GM19239 (cell line): ENCODE results near the gene FAM53B.
A peak's percentile ranks its signal among the peaks of the same experiment; 100 is the strongest.

ENCODE experiments used
- DNase-seq: peaks from one replicate; pipeline ENCODE4 v3.0.0; 2011; ENCODE audit warnings: low spot score; ENCODE audit not compliant: insufficient read length
- FAIRE-seq: peaks from 2 replicates; lab custom pipeline; 2011; peaks lifted over from hg19 to GRCh38; lab: Jason Lieb, UNC

Gene FAM53B

DNA sequence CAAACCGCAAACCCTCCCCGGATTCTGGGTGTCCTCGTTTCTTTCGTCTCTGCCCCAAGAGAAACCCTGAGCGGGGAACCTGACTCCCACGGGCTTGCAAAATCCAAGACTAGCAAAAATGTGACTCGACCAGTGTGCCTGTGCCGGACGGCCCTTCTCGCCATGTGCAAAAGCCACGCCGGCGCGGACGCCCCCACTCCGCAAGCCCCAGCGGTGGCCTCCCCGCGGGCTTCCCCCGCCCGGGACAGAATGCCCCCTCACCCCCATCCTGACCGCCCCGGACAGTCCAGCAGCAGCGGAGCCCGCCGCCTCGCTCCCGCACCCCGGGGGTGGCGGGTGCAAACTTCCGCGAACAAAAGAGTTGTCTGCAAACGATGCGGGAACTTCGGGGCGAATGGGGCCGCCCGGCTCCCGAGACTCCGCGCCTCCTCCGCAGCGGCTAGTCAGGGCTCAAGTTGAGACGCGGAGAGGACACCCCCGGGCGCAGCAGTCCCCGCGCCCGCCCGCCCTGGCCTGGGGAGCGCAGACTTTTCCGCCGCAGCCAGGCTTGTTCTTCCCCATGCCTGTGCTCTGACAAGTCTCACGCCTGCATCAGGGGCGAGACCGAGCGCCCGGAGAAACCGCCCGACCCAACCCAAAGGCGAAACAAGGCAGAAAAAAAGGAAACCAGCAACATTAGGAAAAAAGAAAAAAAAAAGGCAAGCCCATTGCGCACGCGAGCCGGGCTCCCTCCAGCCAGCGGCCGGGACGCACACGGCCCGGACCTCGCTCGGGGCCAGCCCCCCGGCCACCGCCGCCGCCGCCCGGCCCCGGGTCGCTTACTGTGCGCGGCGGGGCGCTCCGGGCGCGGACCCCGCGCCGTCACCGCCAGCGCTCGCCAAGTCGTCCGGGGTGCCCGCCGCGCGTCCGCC lies 732 bp downstream of the FAM53B start:
- DNase-seq (no peak), FAIRE-seq (no peak)

GRCh38 chr10:124742413-124743190 lies 1.6 kb downstream of the FAM53B start:
- FAIRE-seq: peak; percentile 11

GRCh38 chr10:124741922-124742412 lies 2.2 kb downstream of the FAM53B start:
- no peak for FAIRE-seq
- no peak for DNase-seq

More at GRCh38 chr10:124742413-124743190, 1.6 kb downstream of the FAM53B start:
- no peak for DNase-seq

DNA sequence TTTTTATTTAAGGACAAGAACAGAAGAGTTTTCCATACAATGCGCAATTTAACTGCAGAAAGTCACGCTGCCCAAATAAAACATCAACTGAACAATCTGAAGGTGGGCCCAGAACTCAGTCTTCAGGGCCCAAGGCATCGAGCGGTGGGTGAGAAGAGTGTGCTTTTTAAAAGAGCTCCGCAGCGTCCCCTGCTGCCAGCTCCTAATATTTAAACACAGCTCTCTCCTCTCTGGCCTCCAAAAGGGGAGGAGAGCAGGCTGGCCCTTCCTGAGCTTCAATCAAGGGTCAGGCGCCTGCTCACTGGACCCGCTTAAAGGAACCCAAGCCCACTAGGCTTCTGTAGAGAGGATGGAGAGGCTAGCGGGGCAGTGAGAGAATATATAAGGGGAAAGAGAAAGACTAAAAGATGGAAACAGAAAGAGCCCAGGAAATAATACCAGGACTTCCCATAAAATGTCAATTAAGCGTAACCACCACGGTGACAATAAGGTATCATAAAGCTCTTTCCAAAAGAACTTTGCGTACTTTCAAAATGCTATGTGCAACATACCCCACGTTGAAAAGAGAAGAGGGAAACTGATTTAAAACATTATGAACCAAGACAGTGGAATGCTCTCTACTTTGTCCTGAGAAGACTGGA lies 2.8 kb downstream of the FAM53B start:
- DNase-seq (no peak), FAIRE-seq (peak; percentile 77)

GRCh38 chr10:124740369-124741280 lies 3.6 kb downstream of the FAM53B start:
- no peak for DNase-seq
- FAIRE-seq: peak; percentile 75

- FAIRE-seq (no peak), DNase-seq (no peak)
Measured at GRCh38 chr10:124739986-124740368, 4.2 kb downstream of the FAM53B start.

DNA sequence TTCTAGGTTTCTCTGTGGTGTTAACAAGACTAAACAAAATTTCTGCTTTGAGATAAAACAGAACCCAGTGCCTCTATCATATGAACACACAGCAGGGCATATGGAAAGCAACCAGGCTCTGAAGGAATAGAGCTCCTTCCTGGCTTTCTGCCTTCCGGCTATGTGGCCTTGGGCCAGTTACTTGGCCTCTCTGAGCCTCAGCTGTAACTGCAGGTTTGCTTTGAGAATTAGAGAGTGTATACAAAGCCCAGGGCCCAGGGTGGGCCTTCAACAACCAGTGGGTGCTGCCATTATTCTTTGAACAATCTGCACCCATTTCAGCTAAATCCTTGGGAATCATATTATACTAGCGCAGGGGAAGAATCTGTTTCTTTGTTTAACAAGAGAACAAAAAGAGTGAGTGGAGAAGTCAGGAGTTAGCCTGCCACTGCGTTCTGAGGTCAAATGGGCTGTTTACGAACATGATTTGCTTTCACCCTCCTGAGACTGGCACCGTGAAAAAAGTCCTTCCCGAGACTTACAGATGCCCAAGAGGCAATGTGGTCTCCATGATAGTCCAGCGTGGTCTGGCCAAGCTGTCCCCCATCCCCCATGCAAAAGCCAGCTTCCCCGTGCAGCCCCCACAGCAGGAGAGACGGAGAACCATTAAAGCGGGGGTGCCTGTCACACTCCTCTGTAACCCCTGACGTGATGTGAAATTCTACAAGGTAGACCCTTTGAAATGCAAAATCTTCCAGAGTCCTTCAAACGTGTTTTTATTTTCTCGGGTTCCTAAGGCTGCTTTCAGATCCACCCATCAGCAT lies 4.9 kb downstream of the FAM53B start:
- no peak for FAIRE-seq
- DNase-seq: no peak

DNA sequence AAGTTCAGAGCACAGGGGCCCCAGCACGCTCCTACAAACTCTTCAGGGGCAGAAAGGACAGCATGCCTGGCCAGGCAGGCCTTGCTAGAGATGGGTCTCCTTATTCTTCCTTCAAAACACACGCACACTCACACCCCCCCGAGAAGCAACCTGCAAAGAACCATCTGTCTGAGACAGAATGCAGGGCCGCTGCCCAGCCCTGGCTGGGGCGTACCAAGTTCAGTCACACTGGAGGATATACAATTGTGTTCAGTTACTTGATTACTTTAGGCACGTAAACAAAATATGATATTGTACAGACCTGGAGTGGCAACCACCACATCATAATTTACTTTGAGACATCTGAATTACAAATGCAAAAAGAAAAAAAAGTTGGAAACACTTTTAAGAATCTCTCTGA lies 5.7 kb downstream of the FAM53B start:
- FAIRE-seq: no peak

GRCh38 chr10:124737708-124738107 lies 6.5 kb downstream of the FAM53B start:
- FAIRE-seq (no peak), DNase-seq (no peak)

More for the DNA sequence above, 5.7 kb downstream of the FAM53B start:
- DNase-seq: no peak

DNA sequence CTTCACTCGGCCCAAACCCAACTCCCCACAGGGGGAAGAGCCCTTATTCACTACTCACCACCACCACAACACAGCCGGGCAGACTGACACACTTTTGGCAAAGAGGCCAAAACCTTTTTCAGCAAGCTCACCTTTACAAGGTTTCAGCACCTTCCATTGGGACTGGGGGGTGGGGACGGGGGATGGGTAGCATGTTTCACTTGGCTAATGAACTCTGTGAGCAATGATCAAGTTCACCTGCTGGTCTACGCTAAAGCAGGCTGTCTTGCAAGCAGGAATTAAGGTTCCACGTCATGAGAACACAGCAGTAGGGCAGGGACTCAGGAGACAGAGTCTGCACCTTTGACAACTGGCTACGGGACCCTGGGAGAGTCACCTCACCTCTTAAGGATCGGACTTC lies 7.0 kb downstream of the FAM53B start:
- DNase-seq (no peak), FAIRE-seq (no peak)

DNA sequence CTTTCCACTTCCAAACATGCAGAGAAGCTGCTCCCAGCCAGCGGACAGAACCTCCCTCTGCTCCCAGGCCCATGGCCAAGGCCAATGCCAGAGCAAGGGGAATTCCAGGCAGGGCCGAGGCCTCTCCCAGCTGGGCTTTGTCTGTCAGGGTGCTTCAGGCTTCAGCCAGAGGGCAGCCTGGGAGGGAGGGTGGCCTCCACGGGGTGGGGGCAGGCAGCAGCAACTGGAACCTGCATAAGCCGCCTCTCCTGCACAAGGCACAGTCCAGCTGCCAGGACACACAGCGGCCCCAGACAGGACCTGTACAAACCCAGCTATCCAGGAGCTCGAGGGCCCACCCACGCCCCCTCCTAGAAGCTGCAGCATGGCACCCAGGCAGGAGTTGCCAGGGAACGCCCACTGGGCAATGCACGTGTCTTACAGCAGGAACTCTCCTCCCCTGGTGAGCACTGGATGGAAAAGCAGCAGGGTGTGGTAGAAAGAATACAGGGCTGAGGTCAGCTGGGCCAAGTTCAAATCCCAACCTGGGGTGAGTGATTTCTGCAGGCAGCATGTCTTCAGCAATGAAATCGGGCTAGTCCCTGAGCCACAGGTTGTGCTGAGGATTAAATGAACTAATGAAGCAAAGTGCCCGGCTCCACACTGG lies 7.6 kb downstream of the FAM53B start:
- FAIRE-seq (no peak), DNase-seq (no peak)

GRCh38 chr10:124735491-124736286 lies 8.5 kb downstream of the FAM53B start:
- FAIRE-seq (no peak), DNase-seq (no peak)

GRCh38 chr10:124734311-124735166 lies 9.6 kb downstream of the FAM53B start:
- FAIRE-seq: peak; percentile 60
- DNase-seq: no peak

DNA sequence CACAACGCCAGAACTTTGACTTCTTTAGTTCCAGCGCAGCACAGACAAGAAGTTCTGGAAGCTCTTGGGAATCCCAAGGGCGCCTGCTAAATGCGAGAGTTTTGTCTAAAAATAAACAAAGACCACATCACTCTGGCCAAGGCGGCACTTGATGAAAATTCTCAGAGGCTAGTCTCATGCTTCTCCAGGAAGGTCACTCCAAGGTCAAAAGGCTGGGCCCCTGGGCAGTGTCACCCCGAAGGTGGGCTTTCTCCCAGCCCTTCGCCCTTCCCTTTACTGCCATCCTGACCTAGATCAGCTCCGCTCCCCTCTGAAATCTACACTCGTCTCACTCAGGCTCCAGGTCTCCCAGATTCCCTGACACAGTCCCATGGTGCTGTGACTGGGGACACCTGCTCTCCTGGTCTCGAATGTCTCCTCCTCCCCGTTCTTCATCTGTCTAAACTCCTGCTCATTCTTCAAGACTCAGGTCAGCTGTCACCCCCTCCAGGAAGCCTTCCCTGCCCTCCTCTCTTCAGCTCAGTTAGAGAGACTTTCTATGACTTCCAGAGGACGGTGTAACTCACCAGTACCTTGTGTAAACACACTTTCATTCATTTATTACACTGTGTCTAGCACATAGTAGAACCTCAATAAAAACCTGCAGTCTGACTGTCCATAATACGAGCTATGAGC lies 10.5 kb downstream of the FAM53B start:
- no peak for DNase-seq
- no peak for FAIRE-seq

- FAIRE-seq (peak; percentile 87), DNase-seq (no peak)
Measured at GRCh38 chr10:124732931-124733570, 11.1 kb downstream of the FAM53B start.

DNA sequence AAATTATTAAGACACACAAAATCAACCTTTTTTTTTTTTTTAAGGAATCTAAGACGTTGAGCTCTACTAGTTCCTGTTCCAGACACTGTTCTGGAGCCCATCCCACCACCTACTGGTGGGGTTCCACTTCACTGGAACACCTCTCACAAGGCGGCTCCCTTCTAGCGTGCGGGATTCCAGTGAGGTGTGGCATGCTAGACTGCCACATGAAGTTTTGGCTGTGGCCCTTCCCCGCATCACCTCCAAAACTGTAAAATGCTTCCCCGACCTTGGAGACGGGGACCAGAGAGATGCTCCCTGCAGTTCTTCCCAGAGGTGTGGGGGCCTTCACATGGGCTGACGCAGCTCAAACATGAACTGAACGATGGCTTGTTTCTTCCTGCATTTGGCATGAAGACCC lies 12.6 kb downstream of the FAM53B start:
- DNase-seq (no peak), FAIRE-seq (no peak)
